Breast epithelium (tissue), 3 donors: ENCODE measurements around the gene BAD.

Experiments
- CTCF ChIP-seq, 3 donors: fragments of 450-650 bp; IDR thresholded peaks; one replicate each; pipeline ENCODE4 v1.5.1; 2016 to 2017; ENCODE audit warnings: antibody characterized with exemption in 3 of 3, mild to moderate bottlenecking in 3 of 3, moderate library complexity in 3 of 3
- POLR2A ChIP-seq: fragments of 450-650 bp; IDR thresholded peaks from one replicate; pipeline ENCODE4 v1.6.1; 2016; ENCODE audit warnings: antibody characterized with exemption, mild to moderate bottlenecking, moderate library complexity

GRCh38 chr11:64305075-64305690 lies 20.7 kb upstream of the BAD start, which contains the start of gene ESRRA:
- no peak for TF ChIP-seq CTCF (IDR thresholded peaks at IDR 0.05)
- TF ChIP-seq POLR2A = no peak
